CD4-positive, alpha-beta T cell treated with Interleukin-15 for 1 hour (primary cell): ENCODE results near the gene MYL3.
"Not testable (repeated sequence)": the region's sequence is repeated elsewhere in the genome, so short reads cannot be mapped to it uniquely, and the experiment has no call there.

Experiments
- DNase-seq: peaks from one replicate; pipeline ENCODE4 v3.0.0-alpha.2; 2020

MYL3 gene

DNA sequence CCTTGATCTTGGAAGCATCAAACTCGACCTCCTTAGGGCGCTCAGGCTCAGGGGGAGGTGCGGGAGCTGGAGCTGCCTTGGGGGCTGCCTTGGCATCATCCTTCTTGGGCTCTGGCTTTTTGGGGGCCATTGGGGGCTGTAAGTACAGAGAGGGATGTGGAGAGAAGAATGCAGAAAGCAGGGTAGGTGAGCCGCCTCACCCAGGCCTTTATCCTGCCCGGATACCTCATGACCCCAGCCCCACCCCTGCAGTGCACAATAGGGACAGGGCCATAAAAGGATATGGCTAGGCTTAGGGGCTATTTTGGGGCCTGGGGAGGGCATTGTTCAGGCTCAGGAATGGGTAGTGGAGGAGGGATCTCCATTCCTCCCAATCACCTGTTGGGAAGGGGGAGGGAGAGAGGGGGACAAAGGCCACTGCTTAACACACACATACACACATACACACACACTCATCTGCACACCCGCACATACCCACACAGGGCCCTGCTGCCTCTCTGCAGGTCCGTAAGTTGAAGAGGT, at the start of gene MYL3:
MYL3 (minus strand) TSS at position 184 of the 522 bp plus-strand sequence; CDS start at position 130, 54 bp downstream.
- DNase-seq = peak; percentile 5

DNA sequence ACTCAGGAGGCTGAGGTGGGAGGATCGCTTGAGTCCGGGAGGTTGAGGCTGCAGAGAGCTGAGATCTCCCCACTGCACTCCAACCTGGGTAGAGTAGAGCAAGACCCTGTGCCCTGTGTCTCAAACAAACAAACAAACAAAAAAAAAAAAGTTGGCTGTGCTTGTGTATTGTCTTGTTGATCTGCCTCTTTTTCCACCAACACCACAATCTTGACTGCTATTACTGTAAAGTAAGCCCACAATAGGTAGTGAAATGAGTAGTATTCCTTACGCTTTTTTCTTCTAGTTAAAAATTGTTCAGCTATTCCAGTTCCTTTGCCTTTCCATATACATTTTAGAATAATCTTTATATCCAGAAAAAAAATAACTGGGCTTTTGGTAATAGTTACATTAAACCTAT, 49.7 kb upstream of the MYL3 start:
- no peak for DNase-seq

DNA sequence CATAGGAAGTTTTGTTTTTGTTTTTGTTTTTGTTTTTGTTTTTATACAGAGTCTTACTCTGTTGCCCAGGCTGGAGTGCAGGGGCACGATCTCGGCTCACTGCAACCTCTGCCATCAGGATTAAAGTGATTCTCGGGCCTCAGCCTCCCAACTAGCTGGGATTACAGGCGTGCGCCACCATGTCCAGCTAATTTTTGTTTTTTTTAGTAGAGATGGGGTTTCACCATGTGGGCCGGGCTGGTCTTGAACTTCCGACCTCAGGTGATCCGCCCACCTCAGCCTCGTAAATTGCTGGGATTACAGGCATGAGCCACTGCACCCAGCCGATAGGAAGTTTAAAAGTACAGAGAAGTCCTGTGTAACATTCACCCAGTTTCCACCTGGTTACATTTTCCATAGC, 47.7 kb upstream of the MYL3 start:
- DNase-seq = not testable (repeated sequence)

DNA sequence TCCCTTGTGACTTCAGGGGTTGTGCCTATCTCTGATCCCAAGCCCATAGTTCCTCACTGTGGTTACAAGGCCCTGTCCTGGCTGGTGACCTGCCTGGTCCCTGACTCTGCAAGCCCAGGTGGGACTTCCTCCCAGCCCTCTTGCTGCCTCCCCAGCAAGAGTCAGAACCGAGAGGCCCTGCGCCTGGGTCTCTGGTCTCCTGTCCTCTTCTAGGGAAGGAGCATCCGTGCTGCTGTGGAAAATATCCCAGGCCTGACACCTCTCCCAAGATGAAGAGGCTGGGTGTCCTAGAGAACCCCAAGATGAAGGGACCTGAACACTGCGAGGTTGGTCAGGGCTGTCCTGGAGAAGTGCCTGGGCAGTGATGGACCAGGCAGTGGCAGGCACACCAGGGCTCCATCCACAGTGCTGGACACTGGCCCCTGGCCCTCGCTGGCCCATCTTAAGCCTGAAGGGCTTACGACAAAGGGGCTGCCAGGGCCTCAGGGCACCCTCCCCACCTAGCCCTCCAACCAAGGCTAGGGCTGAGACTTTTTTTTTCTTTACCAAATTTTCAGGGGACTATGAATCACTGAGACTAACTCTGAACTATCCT, 47.0 kb upstream of the MYL3 start:
- no peak for DNase-seq

DNA sequence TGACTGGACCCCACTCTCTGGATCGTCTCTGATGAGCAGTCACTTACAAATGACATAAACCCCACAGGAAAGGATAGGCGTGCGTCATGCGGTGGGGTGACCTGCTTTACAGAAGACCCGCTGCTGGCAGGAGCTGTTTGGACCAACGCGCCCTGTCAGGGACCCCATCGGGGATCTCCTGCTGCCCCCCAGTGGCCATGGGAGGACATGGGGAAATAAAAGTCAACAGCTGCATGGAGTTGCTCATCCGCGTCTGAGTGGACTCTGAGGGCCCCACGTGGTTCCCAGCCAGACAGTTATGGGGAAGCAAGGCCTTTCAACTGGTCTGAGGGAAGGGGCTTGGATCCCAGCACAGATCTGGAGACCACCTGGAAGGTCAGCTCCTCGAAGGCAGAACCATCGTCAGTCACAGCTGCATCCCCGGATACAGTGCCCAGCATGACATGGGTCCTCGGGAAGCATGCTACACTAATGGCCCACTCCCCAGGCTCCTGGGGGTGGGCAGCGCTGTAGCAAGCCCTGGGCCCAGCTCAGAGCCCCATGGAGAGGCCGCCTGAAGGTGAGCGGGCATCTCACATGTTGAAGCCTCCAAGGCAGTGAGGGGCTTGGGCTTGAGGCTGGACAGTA, 46.4 kb upstream of the MYL3 start:
- peak; percentile 80 for DNase-seq

DNA sequence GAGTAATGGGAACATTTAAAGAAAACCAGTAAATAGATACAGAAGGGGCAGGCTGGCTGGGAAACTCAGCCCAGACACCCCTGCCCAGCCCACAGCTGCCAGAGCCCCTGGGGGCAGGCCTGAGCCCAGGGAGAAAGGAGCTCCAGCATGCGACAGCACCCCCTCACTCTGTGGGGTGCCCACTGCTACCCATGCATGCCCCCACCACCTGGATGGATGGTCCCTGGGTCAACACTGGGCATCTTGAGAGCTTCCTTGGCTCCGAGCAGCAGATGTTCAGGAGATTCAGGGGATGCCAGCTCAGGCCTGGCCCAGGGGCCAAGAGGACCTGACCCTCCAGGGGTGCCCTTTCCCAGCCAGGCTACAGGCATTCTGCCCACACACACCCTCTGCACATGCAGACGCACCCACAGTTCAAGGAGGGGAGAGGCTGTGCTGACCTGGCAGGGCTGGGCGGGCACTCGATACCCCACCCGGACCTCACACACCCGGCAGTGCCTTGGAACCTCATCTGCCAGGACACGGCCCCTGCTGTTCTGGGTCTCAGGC, 45.8 kb upstream of the MYL3 start:
- DNase-seq = no peak

DNA sequence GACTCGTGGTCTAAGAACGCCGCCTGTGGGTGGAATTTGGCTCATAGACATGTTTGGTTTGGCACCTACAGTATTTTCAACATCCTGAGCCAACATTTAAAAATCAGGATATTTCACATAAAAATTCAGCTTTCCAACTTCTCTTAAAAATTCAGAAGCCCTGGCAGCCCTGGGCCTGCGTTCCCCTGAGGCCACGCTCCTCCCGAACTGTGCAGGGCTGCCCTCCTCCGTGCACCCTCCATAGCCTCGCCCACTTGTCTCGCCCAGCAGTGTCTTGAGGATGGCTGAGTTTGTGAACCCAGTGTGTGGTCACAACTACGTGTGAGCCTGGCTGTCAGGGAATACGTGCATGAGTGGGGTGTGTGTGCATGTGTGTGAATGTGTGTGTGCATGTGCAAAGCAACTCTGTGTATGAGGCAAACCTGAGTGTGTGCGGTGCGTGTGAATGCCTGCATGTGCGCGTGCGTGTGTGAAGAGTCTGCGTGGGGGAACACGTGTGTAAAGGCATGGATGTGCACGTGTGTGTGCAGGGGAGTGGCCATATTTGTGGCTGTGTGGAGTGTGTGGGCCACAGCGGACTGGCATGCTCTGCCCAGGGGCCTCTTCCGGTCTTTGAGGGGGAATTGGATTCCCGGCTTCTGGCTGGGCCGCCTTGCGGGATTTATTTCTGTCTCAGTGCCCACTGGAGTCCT, 45.2 kb upstream of the MYL3 start:
- DNase-seq = no peak

DNA sequence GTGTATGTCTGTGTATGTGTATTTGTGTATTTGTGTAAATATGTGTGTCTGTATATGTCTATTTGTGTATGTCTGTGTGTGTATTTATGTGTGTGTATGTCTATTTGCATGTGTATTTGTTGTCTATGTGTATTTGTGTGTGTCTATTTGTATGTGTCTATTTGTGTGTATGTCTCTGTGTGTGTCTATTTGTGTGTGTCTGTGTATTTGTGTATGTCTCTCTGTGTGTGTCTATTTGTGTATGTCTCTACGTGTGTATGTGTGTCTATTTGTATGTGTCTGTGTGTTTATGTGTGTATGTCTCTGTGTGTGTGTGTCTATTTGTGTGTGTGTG, 44.7 kb upstream of the MYL3 start:
- no peak for DNase-seq

DNA sequence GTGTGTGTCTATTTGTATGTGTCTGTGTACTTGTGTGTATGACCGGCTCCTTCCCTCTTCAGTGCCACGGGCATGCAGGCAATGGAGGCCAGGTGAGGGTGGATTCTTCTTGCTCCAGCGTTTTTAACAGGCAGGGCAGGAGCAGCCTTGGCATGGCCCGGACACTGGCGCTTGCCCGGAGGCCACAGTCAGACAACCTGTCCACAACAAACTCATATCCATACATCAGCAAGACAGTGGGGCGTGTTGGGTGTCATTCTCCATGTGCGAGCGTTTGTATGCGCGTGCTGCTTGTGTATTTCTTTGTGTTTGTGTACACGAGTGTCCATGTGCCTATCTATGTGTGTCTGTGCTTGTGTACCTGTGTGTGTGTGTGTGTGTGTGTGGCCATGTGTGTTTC, 44.0 kb upstream of the MYL3 start:
- no peak for DNase-seq

DNA sequence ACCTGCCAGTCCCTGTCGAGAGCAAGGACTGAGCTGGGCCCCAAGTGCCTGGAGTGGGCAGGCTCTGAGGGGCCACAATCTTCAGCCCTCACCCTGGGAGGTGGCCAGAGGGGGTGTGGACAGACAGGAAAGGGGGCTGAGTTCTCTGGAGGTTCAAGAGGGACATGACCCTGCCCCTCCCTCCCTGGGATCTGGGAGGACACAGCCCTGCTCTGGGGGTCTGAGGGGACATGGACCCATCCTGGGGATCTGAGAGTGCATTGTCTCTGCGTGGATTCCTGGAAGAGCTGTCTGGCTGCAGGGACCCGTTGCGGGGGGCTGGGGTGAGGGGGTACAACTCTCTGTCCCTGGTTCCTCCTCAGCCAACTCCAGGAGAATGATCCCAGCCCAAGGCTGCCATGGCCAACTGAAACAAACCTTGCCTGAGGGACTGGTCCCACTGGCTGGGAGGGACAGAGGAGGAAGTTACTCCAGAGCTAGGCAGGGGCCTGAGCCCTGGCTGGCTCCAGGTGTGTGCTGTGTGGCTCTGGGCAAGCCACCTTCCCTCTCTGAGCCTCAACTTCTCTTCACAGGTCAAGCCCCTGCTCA, 43.3 kb upstream of the MYL3 start:
- DNase-seq = no peak

DNA sequence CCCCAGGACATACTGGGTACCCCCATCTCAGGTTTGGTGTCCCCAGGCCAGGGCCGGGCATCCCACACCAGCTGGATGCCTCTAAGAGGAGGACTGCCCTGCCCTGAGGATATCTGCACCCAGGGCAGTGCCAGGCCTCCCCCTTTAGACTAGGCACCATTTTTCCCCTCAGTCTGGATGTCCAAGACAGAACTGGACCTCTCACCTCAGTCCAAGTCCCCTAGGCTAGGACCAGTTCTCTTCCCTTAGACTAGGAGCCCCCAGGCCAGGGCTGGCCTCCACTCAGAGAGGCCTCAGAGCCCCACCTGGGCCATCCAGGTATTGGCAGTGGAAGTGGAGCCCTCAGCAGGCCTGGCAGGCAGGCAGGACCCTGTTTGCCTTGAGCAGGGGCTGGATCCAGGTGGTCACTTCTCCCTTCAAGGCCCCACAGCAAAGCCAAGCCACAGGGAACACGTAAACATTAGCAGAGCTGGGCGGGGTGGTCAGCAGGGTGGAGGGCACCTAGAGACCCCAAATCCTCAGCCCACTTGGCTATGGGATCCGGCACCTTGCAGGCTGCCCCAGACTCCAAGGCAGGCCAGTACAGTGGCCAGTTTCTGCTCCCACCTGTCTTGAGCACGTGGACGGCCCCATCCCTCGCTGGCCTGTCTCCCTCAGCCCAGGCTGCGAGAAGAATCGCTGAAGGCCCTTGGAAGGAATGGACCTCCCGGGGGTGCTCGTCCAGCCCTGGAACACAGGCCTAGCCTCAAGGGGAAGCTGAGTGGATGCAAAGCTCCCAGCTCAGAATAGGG, 42.6 kb upstream of the MYL3 start:
- no peak for DNase-seq

DNA sequence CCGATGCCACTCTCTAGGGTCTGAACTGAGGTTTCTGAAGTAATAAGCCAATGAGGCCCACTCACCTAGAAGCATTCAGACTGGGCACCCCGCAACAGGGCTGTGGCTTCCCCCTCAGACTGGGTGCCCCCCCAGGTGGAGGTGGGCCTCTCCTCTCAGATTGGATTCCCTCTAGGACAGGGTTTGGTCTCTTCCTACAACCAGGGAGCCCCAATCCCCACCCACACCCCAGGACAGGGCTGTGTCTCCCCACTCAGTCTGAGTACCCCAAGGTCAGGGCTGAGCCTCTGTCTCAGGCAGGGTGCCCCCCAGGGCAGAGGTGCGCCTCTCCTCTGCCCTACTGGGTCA, 41.9 kb upstream of the MYL3 start:
- DNase-seq = no peak

DNA sequence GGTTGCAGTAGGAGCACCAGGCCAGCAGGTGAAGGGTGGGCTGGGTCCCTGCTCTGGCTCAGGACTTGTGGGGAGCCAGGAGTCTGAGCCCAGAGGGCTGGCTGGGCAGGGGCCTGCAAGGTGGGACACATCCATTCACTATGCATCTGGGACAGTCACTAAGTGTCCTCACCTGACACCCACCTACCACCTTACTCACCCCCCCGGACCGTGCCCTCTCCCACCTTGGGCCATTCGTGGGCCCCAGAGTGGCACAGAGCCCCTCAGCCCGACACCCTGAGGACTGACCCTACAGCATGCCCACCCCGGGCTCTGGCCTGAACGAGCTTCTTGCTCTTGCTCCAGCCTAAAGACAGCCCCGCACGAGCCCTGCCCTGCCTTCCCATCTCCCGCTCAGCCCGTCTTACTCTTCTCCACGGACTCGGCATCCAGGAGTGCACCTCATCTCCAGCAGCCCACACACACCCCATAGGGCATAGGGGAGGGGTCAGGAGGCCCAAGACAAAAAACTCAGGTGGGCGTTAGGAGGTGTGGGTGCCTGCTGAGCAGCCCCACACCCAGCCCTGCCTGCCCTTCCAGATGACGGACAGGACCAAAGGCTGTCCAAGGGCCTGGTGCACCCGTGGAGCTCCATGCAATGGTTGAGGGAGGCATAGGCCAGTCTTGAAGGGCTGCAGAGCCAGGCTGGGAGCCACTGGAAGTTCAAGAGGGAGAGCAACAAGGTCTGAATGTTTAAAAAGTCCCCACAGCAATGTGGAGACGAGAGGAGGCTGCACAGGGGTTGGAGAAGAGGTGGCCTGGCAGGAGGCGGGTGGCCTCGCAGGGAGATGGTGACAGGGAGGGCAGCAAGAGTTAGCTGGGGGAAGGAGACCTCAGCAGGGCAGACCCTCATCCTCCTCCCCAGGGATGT, 41.3 kb upstream of the MYL3 start:
- no peak for DNase-seq

DNA sequence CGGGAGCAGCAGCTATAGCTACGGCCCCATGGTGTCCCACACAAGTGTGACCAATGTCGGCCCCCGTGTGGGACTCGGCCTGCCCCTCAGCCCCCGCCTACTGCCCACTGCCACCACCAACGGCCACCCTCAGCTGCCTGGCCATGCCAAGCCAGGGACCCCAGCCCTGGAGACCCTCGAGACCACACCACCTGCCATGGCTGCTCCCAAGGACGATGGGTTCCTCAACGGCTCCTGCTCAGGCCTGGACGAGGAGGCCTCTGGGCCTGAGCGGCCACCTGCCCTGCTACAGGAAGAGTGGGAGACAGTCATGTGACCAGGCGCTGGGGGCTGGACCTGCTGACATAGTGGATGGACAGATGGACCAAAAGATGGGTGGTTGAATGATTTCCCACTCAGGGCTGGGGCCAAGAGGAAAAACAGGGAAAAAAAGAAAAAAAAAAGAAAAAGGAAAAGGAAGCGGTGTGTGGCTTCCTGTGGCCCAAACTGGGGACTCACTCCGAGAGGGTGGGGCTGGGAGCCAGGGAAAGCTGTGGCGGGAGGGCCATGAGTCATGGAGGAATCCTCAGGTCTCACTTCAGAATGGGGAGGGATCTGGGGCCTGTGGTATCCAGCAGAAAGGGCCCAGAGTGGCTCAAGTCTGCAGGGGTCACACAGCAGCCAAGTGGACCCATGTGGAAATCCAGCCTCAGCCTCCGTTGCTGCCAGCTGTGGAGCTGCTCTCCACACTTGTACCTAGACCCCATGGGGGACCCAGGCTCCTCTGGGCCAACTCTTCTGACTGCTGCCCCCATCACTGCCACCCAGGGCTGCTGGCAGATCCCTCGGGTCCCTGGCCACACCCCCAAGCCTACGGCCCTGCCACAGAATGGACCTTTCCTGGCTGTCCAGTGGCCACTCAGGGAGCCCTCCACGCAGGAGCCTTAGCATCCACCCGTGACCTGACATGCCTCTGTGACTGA, 40.4 kb upstream of the MYL3 start:
- DNase-seq = no peak

DNA sequence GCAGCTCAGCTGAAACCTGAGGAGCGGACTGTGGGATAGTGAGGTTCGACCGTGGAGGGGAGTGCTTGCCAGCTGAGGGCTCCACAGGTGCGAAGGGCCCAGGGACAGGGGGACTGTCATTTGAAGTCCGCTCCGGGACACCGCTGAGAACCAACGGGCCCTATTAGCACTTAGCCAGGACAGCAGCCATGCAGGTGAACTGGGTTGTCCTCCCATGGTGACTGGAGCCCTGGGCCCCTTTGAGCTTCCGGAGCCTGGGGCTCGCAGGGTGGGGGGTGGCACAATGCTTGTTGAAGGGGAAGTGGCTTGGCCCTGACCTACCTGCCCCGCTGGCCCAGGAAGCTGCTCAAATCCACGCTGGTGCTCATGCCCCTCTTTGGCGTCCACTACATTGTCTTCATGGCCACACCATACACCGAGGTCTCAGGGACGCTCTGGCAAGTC, 39.0 kb upstream of the MYL3 start:
- DNase-seq = no peak

DNA sequence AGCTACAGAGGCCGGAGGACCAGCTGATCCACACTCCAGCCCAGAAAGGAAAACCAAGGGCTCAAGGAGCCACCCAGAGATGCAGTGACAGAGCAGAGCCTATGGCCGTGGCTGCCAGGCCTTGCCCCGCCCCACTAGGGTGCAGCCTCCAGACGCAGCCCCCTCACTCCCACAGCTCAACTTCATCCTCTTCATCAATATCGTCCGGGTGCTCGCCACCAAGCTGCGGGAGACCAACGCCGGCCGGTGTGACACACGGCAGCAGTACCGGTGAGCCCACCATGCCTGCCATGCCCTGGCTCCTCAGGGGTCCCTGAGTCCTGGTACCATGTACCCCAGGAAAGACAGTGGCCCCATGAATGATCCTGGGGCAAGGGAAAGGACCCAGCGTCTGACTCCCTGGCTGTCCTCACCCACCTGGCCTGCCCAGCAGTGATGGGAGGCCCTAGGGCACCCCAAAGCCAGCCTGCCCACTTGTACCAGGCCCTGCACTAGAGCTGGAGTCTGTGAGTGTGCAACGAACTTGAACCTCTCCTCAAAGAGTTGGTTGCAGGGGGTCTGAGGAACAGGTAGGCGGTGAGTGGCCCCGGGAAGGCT, 38.4 kb upstream of the MYL3 start:
- no peak for DNase-seq

DNA sequence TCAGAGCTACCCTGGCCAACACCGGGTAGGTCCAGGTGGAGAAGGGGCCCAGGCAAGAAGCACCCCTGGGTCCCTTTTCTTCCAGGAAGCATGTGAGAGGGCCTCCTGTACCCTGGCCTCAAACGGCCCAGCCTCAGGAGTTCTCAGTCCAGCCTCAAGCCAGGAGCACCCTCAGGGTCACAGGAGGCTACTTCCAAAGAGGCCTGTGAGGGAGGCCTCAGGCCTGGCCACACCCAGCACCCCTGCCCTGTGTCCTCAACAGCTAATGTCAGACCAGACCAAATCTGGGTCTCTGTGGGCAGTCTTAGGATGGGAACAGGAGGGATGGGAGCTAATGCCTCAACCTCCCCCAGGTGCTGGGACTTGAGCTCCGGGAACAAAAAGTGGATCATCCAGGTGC, 37.8 kb upstream of the MYL3 start:
- DNase-seq = no peak

DNA sequence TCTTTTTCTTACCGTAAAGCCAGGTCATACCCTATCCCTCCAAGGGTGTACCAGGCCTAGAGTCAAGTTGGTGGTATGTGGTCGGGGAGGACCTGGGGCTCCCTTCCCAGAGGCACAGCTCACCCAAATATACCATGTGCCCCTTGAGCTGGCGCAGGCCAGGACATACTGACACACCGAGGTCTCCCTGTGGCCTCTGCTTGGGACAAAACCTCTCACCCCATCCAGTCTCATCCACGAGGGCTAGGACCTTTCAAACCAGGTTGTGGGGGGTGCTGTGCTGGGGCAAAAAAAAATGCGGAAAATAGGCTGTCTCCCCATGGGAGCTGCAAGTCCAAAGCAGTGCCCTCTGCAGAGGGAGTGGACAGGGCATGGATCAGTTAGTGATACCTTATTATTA, 37.1 kb upstream of the MYL3 start:
- no peak for DNase-seq

DNA sequence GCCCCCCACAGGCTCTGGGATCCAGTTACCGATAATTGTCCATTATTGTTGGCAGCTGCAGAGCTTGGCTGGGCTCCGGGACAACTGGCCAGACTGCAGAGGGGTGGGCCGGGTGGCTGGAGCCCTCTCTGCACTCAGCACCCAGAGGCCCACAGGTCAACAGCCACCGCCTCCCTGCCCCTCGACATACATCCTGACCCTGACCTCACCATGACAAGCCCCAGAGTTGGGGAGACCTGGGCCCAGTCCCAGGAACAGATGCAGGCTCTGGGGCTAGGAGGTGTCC, 36.7 kb upstream of the MYL3 start:
- no peak for DNase-seq
